ENCODE measurements around the gene RAB15. TPM values are rescaled to one million over a fixed set of nuclear protein-coding genes. Genes with fewer than 3 reads are reported as not detected.
A peak's percentile ranks its signal among the peaks of the same experiment; 100 is the strongest.

RAB15 gene
- polyA plus RNA-seq, 1 donor (not counting 4 experiments of a cell fraction or from before 2014, with no cell fraction given) = 2.1 TPM

DNA sequence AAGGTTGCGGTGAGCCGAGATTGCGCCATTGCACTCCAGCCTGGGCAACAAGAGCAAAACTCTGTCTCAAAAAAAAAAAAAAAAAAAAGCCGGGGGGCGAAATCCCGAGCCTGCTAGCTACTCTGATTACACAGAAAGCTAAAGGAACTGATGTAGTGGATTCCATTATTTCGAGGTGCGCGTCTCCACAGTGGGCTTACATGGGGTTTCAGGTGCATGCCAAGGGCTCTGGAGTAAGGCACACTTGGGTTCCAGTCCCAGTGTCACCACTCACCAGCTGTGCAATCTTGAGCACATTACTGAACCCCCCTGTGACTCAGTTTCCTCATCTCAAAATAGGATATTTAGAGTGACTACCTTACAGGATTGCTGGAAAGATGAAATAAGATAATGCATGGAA, 1.7 kb upstream of the RAB15 start:
- no peaks in the 10 kb centered on the region for H3K9me1 ChIP-seq (ENCODE audit: control insufficient read depth, extremely low read depth, insufficient read depth, low read length)
- H4K20me1 ChIP-seq (ENCODE audit: control insufficient read depth, extremely low read depth, insufficient read depth, low read length) = no peaks in the 10 kb centered on the region
- H3K9ac ChIP-seq (ENCODE audit: control insufficient read depth, extremely low read depth, insufficient read depth, low read length) = no peak overlapping the region
- FAIRE-seq = no peak
- no peak overlapping the region for H3K4me2 ChIP-seq (ENCODE audit: control insufficient read depth, extremely low read depth, insufficient read depth, low read depth, low read length)
- no peaks in the 10 kb centered on the region for H3K79me2 ChIP-seq (ENCODE audit: control insufficient read depth, insufficient read depth, low read length)
- no peaks in the 10 kb centered on the region for H3K36me3 ChIP-seq (ENCODE audit: control insufficient read depth in 2 of 2, extremely low read depth in 1 of 2, insufficient read depth in 2 of 2, low read length in 2 of 2)
- H3K9me3 ChIP-seq (ENCODE audit: control insufficient read depth, low read depth, low read length) = no peaks in the 10 kb centered on the region
- dilution Hi-C loops (cut with MboI; ENCODE audit: extremely low pct_ligation_motif_present, low sequenced_read_pairs) = no loop called here
- H3K4me3 ChIP-seq (ENCODE audit: control insufficient read depth in 2 of 3, extremely low read depth in 1 of 3, insufficient read depth in 2 of 3, low read depth in 1 of 3, low read length in 3 of 3) = no peak overlapping the region
- no peak overlapping the region for H2AFZ ChIP-seq (ENCODE audit: control insufficient read depth, low read length)
- TF ChIP-seq, protein P1, sequence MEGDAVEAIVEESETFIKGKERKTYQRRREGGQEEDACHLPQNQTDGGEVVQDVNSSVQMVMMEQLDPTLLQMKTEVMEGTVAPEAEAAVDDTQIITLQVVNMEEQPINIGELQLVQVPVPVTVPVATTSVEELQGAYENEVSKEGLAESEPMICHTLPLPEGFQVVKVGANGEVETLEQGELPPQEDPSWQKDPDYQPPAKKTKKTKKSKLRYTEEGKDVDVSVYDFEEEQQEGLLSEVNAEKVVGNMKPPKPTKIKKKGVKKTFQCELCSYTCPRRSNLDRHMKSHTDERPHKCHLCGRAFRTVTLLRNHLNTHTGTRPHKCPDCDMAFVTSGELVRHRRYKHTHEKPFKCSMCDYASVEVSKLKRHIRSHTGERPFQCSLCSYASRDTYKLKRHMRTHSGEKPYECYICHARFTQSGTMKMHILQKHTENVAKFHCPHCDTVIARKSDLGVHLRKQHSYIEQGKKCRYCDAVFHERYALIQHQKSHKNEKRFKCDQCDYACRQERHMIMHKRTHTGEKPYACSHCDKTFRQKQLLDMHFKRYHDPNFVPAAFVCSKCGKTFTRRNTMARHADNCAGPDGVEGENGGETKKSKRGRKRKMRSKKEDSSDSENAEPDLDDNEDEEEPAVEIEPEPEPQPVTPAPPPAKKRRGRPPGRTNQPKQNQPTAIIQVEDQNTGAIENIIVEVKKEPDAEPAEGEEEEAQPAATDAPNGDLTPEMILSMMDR (optimal IDR thresholded peaks at IDR 0.05 in 1 of 3, IDR thresholded peaks at IDR 0.05 in 1 of 3, conservative IDR thresholded peaks at IDR 0.05 in 1 of 3; ENCODE audit: extremely low read depth in 1 of 3, insufficient read depth in 2 of 3, low read length in 3 of 3) = no peak
- TF ChIP-seq EZH2 (IDR thresholded peaks at IDR 0.05; ENCODE audit: low read length) = no peak
- no peak for DNase-seq (ENCODE audit: low read depth, low spot score)
- no peak overlapping the region for H3K27ac ChIP-seq (ENCODE audit: control insufficient read depth, insufficient read depth, low read length)
- H3K4me1 ChIP-seq (ENCODE audit: control insufficient read depth, extremely low read depth, insufficient read depth, low read length) = no peaks in the 10 kb centered on the region
- H3K27me3 ChIP-seq (ENCODE audit: control insufficient read depth, extremely low read depth, insufficient read depth, low read length) = no peaks in the 10 kb centered on the region

DNA sequence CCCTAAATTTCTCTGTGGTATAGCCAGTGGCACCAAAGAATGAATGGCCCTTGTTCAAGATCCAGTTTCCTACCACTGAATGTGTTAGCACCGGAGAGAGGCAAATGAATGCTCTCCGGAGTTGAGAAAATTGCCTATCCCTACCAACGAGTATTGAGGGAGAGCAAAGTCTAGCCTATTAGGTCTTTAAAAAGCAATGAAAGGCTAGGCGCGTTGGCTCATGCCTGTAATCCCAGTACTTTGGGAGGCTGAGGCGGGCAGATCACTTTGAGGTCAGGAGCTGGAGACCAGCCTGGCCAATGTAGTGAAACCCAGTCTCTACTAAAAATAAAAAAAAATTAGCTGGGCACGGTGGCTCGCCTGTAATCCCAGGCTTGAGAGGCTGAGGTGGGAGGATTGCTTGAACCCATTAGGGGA, 898 bp upstream of the RAB15 start:
- FAIRE-seq (no peak), DNase-seq (ENCODE audit: low read depth, low spot score) (no peak)
- Histone ChIP-seq H3K4me3 (ENCODE audit: control insufficient read depth in 2 of 3, extremely low read depth in 1 of 3, insufficient read depth in 2 of 3, low read depth in 1 of 3, low read length in 3 of 3) (no peak overlapping the region), H3K36me3 (ENCODE audit: control insufficient read depth in 2 of 2, extremely low read depth in 1 of 2, insufficient read depth in 2 of 2, low read length in 2 of 2) (no peaks in the 10 kb centered on the region), H3K4me2 (ENCODE audit: control insufficient read depth, extremely low read depth, insufficient read depth, low read depth, low read length) (peak overlapping the region; percentile 79), H3K9me1 (ENCODE audit: control insufficient read depth, extremely low read depth, insufficient read depth, low read length) (no peaks in the 10 kb centered on the region), H3K4me1 (ENCODE audit: control insufficient read depth, extremely low read depth, insufficient read depth, low read length) (no peaks in the 10 kb centered on the region), H3K27me3 (ENCODE audit: control insufficient read depth, extremely low read depth, insufficient read depth, low read length) (no peaks in the 10 kb centered on the region), H3K79me2 (ENCODE audit: control insufficient read depth, insufficient read depth, low read length) (no peaks in the 10 kb centered on the region), H4K20me1 (ENCODE audit: control insufficient read depth, extremely low read depth, insufficient read depth, low read length) (no peaks in the 10 kb centered on the region), H2AFZ (ENCODE audit: control insufficient read depth, low read length) (no peak overlapping the region), H3K9ac (ENCODE audit: control insufficient read depth, extremely low read depth, insufficient read depth, low read length) (no peak overlapping the region), H3K27ac (ENCODE audit: control insufficient read depth, insufficient read depth, low read length) (no peak overlapping the region), H3K9me3 (ENCODE audit: control insufficient read depth, low read depth, low read length) (no peaks in the 10 kb centered on the region)
- dilution Hi-C loops (cut with MboI; ENCODE audit: extremely low pct_ligation_motif_present, low sequenced_read_pairs) = no loop called here
- no peak for TF ChIP-seq EZH2 (IDR thresholded peaks at IDR 0.05; ENCODE audit: low read length)

DNA sequence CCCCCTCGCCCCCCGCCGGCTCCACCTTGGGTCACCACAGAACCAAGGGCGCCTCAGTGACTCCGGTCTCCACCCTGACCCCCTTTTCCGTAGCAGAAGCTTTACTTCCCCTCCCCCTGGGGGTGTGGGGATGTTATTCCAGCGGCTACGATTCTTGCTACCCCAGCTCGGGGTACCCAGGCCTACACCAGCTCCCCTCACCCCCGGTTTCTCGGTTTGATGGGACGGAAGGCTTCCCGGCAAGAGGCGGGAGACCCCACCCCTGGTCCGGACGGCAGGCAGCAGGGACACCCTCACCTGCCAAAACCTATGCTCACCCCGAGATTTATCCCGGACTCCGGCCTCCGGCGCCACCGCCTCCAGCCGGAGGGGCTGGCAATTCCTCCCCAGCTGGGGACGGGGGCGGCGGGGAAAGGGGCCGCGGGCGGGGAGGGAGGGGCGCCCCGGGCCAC, 619 bp downstream of the RAB15 start:
- peak overlapping the region; percentile 67 for H2AFZ ChIP-seq (ENCODE audit: control insufficient read depth, low read length)
- no peak for DNase-seq (ENCODE audit: low read depth, low spot score)

More for the DNA sequence above, 619 bp downstream of the RAB15 start:
- peak overlapping the region; percentile 55 for H3K9ac ChIP-seq (ENCODE audit: control insufficient read depth, extremely low read depth, insufficient read depth, low read length)
- H3K27me3 ChIP-seq (ENCODE audit: control insufficient read depth, extremely low read depth, insufficient read depth, low read length) = no peaks in the 10 kb centered on the region
- no peak overlapping the region for H3K27ac ChIP-seq (ENCODE audit: control insufficient read depth, insufficient read depth, low read length)
- H4K20me1 ChIP-seq (ENCODE audit: control insufficient read depth, extremely low read depth, insufficient read depth, low read length) = no peaks in the 10 kb centered on the region
- FAIRE-seq = no peak
- peak overlapping the region; percentile 69 for H3K4me2 ChIP-seq (ENCODE audit: control insufficient read depth, extremely low read depth, insufficient read depth, low read depth, low read length)
- H3K9me1 ChIP-seq (ENCODE audit: control insufficient read depth, extremely low read depth, insufficient read depth, low read length) = no peaks in the 10 kb centered on the region
- no peaks in the 10 kb centered on the region for H3K36me3 ChIP-seq (ENCODE audit: control insufficient read depth in 2 of 2, extremely low read depth in 1 of 2, insufficient read depth in 2 of 2, low read length in 2 of 2)
- no peak for TF ChIP-seq EZH2 (IDR thresholded peaks at IDR 0.05; ENCODE audit: low read length)
- TF ChIP-seq, protein P1 (optimal IDR thresholded peaks at IDR 0.05 in 1 of 3, IDR thresholded peaks at IDR 0.05 in 1 of 3, conservative IDR thresholded peaks at IDR 0.05 in 1 of 3; ENCODE audit: extremely low read depth in 1 of 3, insufficient read depth in 2 of 3, low read length in 3 of 3) = no peak
- peak overlapping the region; percentile 29 to 61 (median 50) for H3K4me3 ChIP-seq (ENCODE audit: control insufficient read depth in 2 of 3, extremely low read depth in 1 of 3, insufficient read depth in 2 of 3, low read depth in 1 of 3, low read length in 3 of 3)
- H3K79me2 ChIP-seq (ENCODE audit: control insufficient read depth, insufficient read depth, low read length) = no peaks in the 10 kb centered on the region
- no peaks in the 10 kb centered on the region for H3K9me3 ChIP-seq (ENCODE audit: control insufficient read depth, low read depth, low read length)
- H3K4me1 ChIP-seq (ENCODE audit: control insufficient read depth, extremely low read depth, insufficient read depth, low read length) = no peaks in the 10 kb centered on the region
- dilution Hi-C loops (cut with MboI; ENCODE audit: extremely low pct_ligation_motif_present, low sequenced_read_pairs) = no loop called here

Measured in keratinocyte (primary cell).